HG02588 (cell line): ENCODE measurements around the gene AZU1.

Experiments used
- ATAC-seq: cut with Tn5 transposase; IDR thresholded peaks from one replicate; pipeline ENCODE4 v1.9.1; 2021; ENCODE audit warnings: mild to moderate bottlenecking, moderate library complexity; ENCODE audit not compliant: unreplicated experiment

Gene AZU1

GRCh38 chr19:827710-828321 is at the start of gene AZU1:
AZU1 (plus strand) TSS chr19:827837; CDS start chr19:827847, 10 bp downstream.
- no peak for ATAC-seq

- no peak for ATAC-seq
These were observed 48.6 kb upstream of the AZU1 start for GRCh38 chr19:778910-779653.

GRCh38 chr19:780935-781334 is 46.7 kb upstream of the AZU1 start:
- no peak for ATAC-seq

GRCh38 chr19:781800-782184 is 45.8 kb upstream of the AZU1 start:
- ATAC-seq = no peak

- no peak for ATAC-seq
These were observed 45.3 kb upstream of the AZU1 start for GRCh38 chr19:782185-782877.

GRCh38 chr19:782878-783668 is 44.6 kb upstream of the AZU1 start:
- ATAC-seq = no peak

- ATAC-seq = no peak
These were observed 43.1 kb upstream of the AZU1 start for GRCh38 chr19:784541-784940.

- ATAC-seq = no peak
These were observed 40.1 kb upstream of the AZU1 start for GRCh38 chr19:787536-787935.

GRCh38 chr19:788686-788982 is 39.0 kb upstream of the AZU1 start:
- no peak for ATAC-seq

GRCh38 chr19:788983-789700 is 38.5 kb upstream of the AZU1 start:
- ATAC-seq = no peak

- ATAC-seq = no peak
These were observed 38.0 kb upstream of the AZU1 start for GRCh38 chr19:789701-790060.

GRCh38 chr19:791007-791566 is 36.5 kb upstream of the AZU1 start:
- ATAC-seq = no peak

GRCh38 chr19:791567-792305 is 35.9 kb upstream of the AZU1 start:
- no peak for ATAC-seq

GRCh38 chr19:792306-792885 is 35.2 kb upstream of the AZU1 start:
- ATAC-seq = no peak

- no peak for ATAC-seq
These were observed 33.8 kb upstream of the AZU1 start for GRCh38 chr19:793806-794205.

GRCh38 chr19:795073-795611 is 32.5 kb upstream of the AZU1 start:
- no peak for ATAC-seq

GRCh38 chr19:795691-796581 is 31.7 kb upstream of the AZU1 start:
- ATAC-seq = no peak
